NT2/D1 (cell line): ENCODE results near the gene PXMP2.

Experiments used
- SUZ12 ChIP-seq: IDR thresholded peaks from 2 replicates; pipeline ENCODE4 v1.6.1; 2011; ENCODE audit not compliant: insufficient read length, insufficient read depth; ENCODE audit errors: extremely low read depth
- YY1 ChIP-seq: IDR thresholded peaks from 2 replicates; pipeline ENCODE4 v1.6.1; 2011; ENCODE audit not compliant: insufficient read length, insufficient read depth
- ZNF274 ChIP-seq: IDR thresholded peaks from 2 replicates; pipeline ENCODE4 v1.6.1; 2011; ENCODE audit warnings: mild to moderate bottlenecking, low read depth, low read length

DNA sequence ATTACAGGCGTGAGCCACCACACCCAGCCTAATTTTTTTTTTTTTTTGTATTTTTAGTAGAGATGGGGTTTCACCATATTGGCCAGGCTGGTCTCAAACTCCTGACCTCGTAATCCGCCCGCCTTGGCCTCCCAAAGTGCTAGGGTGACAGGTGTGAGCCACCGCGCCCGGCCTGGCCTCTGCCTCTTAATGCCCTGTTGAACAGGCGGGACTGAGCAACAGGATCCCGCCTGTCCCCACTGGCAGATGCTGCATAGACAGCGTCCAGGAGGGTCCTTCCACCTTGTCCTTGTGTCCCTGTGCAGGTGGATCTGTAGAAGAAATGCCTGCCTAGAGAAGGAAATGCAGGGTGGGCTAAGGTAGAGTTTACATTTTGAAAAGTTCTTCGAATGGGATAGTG, 29.0 kb downstream of the PXMP2 start:
- no peak for TF ChIP-seq YY1
- no peak for TF ChIP-seq ZNF274
- no peak for TF ChIP-seq SUZ12
